Thyroid gland (tissue), 4 donors: ENCODE measurements around the gene ADGRF1.

Experiments used
- POLR2A ChIP-seq, 2 donors: fragments of 450-650 bp; IDR thresholded peaks; one replicate each; pipeline ENCODE4 v1.6.1; 2017; ENCODE audit warnings: antibody characterized with exemption in 2 of 2, mild to moderate bottlenecking in 2 of 2, moderate library complexity in 1 of 2
- TF ChIP-seq, protein P1 (sequence below), 6 experiments: fragments of 200-600 bp in 3 of 6; fragments of 450-650 bp in 3 of 6; sonication (generic) in 3 of 6; IDR thresholded peaks; one replicate each; pipeline ENCODE4 v1.5.1; 2016 to 2019; ENCODE audit warnings: antibody characterized with exemption in 6 of 6, mild to moderate bottlenecking in 2 of 6, inconsistent platforms in 1 of 6, moderate library complexity in 1 of 6

GRCh38 chr6:47083586-47084047 is 41.5 kb upstream of the ADGRF1 start:
- TF ChIP-seq, protein P1, sequence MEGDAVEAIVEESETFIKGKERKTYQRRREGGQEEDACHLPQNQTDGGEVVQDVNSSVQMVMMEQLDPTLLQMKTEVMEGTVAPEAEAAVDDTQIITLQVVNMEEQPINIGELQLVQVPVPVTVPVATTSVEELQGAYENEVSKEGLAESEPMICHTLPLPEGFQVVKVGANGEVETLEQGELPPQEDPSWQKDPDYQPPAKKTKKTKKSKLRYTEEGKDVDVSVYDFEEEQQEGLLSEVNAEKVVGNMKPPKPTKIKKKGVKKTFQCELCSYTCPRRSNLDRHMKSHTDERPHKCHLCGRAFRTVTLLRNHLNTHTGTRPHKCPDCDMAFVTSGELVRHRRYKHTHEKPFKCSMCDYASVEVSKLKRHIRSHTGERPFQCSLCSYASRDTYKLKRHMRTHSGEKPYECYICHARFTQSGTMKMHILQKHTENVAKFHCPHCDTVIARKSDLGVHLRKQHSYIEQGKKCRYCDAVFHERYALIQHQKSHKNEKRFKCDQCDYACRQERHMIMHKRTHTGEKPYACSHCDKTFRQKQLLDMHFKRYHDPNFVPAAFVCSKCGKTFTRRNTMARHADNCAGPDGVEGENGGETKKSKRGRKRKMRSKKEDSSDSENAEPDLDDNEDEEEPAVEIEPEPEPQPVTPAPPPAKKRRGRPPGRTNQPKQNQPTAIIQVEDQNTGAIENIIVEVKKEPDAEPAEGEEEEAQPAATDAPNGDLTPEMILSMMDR (IDR thresholded peaks at IDR 0.05): no peak
- TF ChIP-seq POLR2A (IDR thresholded peaks at IDR 0.05): no peak
